Loucy (cell line): ENCODE data around the gene RHOB.

Source experiments
- CTCF ChIP-seq: fragments of 200-600 bp; sonication (generic); conservative IDR thresholded peaks from 2 replicates; pipeline ENCODE4 v1.5.1; 2014; ENCODE audit warnings: mild to moderate bottlenecking, antibody characterized with exemption, low read length
- EZH2phosphoT487 ChIP-seq: fragments of 200-600 bp; IDR thresholded peaks from 2 replicates; pipeline ENCODE4 v1.6.1; 2018; ENCODE audit warnings: antibody characterized with exemption, mild to moderate bottlenecking, moderate library complexity, borderline replicate concordance

DNA sequence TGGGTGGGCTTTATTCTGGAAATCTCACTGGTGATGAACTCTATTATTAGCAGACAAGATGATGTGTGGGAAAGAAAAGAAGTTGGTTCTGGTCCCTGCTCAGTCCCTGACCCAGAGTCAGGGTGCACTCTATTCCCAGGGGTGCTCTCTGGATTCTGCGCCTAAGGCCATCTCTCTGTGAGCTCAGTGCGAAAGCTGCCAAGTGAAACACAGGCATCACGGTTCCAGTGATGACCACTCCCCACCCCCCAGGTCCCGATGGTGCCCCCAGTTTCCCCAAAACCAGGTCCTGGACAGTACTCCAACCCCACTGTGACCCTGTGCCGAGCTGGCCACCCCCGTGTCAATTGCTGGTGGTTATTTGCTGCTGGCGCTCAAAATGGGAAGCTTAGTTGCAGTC is 30.1 kb downstream of the RHOB start:
- no peak for TF ChIP-seq CTCF
- TF ChIP-seq EZH2phosphoT487 = no peak
